GM19238 (cell line): ENCODE data around the gene LTF.

Experiments used
- DNase-seq: peaks from one replicate; pipeline ENCODE4 v3.0.0; 2011; ENCODE audit warnings: low spot score; ENCODE audit not compliant: insufficient read length

LTF gene

GRCh38 chr3:46469680-46470357, 5.1 kb upstream of the LTF start:
- DNase-seq = no peak

- no peak for DNase-seq
These were observed 4.3 kb upstream of the LTF start for GRCh38 chr3:46468753-46469600.

GRCh38 chr3:46467562-46467961, 2.9 kb upstream of the LTF start:
- DNase-seq = no peak

DNA sequence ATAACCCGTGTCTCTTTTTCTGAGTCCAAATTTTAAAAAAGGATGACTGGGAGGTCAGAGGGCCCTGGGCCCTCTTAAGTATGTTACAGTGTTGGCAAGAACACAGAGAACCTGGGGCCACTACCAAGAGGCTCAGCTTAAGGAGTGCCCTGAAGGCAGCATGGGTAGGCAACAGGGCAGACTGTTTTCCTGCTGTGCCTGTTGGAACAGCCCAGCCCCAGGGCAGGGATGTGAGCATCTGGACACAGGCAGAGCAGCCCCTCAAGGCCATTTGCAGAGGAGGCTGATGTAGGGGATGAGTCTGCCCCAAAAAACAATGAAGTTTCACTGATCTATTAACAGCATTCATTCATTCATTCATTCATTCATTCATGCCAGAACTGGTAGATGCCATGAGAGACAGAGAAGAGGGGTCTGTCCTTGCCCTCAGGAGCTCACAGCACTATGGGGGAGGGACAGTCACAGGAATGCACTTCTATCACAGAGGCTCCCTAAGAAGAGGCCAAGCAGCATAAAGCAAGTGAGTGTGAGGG, 2.2 kb upstream of the LTF start:
- no peak for DNase-seq

DNA sequence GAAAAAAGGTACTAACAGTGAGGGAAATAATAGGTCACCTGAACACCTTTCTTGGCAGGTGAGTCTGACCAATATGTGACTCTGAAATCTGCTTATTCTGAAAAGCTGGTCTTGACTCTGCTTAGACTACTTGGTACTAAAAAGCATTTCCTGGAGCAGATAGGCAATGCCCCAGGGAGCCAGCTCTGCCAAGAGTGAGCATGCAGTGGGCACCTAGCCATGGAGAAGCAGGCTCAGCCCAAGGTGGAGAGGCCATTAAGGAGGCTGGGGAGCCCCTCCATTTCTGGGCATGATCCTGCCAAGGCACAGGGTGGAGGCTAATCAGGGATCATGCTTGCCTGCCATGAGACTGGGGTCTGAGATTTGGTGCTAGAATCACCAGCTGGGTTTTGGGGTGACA, 1.6 kb upstream of the LTF start:
- DNase-seq = no peak

DNA sequence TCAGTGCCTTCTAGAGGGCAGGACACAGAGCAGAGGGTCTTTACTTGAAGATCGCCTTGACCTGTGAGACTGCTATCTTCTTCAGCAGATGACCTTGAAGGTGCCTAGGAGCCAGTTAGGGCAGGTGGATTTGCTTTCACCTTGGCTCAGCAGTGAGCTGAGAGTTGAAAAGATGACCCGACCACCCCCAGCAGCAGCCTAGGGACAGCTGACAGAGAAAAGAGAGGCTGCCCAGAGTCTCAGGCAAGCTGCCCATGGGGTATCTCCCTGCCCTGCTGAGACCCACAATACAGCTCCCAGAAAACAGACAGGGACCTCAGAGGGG, 453 bp upstream of the LTF start:
- no peak for DNase-seq

- no peak for DNase-seq
These were observed 850 bp downstream of the LTF start for GRCh38 chr3:46463868-46464241.

DNA sequence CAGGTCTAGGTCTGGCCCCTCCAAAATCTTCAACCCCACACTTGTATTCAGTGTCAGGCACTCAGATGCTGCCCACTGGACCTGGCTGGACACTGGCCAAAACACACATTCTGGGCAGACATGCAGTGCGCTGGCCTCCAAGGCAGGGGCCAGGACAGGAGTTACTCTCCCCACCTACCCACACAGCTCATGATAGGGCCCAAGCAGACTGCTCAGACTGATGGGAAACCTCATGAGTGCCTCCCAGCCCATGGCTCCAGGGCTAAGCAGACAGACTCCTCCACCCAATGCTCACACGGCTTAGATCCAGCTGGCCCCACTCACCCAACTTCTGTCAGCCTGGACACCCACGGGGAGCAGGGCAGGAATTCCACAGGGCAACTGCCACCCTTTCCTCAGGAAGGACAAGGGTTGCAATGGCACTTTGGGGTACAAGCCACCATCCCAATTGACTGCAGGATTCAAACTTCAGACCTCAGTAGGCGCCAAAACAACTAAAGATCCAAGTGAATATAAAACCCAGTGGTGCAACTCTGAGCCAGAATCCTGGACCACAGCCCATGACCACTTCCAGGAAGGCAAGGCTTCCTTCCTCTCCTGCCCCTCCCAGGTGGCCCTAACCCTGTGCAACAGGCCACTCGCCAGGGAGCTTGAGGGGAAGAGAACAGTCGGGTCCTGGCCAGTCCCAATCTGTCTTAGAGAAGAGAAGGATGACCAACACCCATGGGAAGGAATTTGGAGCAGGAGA, 1.4 kb downstream of the LTF start:
- DNase-seq = no peak

DNA sequence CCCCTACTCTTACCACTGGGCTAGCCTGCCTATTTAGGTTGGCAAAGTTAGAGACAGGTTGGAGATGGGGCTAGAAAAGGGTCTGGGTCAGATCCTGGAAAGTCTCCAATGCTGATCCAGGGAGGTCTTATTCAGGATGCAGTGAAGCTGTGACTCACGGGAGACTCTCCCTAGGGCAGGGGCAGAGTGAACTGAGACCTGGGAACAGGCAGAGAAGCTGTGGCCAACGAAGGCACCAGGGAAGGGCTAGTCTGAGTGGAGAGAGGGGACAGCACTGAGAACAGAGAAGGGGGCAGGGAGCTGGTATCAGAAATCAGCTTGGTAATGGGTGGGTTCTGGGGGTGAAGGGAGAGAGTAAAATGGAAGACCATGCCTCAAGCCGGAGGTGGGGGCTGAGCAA, 2.2 kb downstream of the LTF start:
- no peak for DNase-seq

GRCh38 chr3:46462111-46462510, 2.6 kb downstream of the LTF start:
- no peak for DNase-seq

DNA sequence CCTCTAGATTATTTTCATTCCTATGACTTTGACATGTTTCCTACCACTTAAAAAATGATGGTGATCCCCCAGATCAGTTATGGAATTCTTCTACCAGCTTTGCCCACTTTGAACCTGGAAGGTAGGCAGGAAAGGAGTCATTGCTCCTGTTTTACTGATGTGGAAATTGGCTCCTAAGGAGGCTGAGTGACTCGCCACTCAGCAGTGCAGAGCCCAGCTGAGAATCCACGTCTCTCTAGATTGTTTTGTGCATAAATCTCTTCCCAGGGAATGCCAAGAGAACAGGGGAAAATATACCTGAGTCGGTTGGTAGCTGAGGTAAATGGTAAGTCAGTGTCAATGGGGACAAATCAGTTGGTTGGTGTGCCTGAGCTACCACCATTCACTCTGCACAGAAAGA, 4.7 kb downstream of the LTF start:
- no peak for DNase-seq

- no peak for DNase-seq
These were observed 8.6 kb downstream of the LTF start for GRCh38 chr3:46456118-46456517.

GRCh38 chr3:46455231-46456115, 9.2 kb downstream of the LTF start:
- DNase-seq = no peak

DNA sequence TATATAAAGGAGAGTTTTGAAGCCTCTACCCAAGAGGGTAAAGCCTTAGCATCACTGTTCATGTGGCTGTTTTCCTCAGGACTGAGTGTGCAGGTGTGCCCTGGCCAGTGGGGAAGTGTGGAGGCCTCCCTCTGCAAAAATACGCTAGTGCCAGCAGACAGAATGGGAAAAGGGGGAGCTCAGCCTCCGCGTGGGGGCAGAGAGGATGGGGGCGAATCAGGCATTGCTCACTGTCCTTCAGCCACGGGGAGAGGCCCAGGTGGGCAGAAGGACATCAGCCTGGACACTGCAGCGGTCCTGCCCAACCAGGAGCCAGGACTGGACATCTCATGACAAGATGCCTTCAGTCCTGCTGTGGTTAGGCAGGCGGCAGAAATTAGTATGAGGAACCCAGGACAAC, 10.1 kb downstream of the LTF start:
- no peak for DNase-seq

DNA sequence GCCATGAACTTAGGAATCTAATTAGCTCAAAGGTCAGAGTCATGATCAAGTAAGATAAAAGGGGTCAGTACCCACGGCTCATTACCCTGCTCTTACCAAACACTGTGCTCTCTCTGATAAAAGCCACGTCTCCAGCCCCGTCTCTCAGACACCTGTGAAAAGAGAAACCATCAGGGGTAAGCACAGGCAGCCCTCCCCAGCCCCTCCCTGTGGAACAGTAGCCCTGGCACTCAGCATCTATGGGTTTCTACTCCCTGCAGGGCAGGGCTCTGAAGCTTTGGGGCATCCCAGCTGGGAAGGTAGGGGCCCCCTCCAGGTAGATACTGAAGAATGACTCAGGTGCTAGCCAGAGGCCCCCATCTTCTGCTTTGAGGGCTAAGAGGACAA, 10.5 kb downstream of the LTF start:
- DNase-seq = no peak

DNA sequence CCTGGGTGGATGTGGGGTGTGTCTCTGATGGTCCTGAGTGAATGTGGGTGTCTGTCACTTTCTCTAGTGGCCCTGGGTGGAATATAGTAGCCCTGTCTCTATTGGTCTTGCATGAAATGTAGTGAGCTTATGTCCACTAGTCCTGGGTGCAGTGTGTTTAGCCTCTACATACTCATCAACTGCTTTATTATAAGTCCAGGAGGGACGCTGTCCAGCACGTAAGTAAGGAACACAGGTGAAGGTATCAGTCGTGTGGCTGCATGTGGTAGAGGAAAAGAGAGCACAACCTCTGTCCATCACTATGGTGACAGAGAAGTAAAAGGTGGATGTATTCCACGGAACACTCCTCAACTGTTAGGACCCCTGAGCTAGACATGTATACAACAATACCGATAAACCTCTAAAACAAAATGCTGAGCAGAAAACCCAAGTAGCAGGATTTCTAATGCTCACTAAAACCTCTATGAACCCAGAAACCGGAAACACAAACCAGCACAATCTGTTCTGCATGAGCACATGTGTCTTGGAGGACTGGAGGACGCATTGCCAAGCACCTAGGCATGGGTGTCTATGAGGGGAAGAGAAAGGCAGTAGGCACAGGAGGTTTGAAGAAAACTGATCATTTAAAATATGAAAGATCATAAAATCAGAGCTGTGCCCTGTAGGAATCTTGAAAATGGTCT, 11.0 kb downstream of the LTF start:
- DNase-seq = no peak

DNA sequence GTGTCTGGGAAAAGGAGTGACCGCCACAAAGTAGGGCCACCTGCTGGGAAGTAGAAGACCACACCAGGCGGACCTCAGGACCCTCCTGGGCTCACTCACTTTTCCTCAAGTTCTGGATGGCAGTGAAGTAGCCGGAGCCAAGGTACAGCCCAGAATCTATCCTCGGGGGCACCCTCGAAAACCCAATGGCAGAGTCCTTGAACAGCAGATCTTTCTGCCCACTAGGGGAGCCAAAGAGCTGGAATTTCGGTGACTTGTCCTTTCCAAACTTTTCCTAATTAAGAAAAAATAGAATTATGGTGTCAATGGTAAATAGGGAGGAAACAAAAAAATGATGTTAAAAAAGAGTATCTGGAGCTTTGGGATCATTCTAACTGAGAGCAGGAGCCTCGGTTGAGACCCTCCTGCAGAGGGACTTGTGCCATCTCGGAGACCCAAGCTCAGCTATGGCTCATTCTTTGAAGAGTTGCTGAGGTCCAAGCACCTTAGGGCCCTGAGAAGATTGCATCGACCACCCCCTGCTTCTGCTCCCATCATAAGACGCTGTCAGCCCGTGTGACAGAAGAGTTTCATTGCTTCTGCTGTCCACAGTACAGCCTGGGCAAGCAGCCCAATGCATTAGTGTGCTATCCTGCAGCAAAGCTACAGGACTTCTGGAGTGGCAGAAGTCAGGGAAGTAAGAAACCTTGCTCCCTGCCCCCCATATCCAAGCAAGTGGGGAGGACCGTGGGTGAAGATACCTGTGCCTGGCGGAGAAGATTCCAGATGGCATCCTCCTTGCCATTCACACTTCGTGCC, 14.8 kb downstream of the LTF start:
- DNase-seq = no peak

GRCh38 chr3:46448721-46449120, 16.0 kb downstream of the LTF start:
- no peak for DNase-seq

- no peak for DNase-seq
These were observed 17.3 kb downstream of the LTF start for GRCh38 chr3:46447228-46447985.
